H9 (cell line): ENCODE data around the gene CCDC88C. TPM values are rescaled to one million over a fixed set of nuclear protein-coding genes. Genes with fewer than 3 reads are reported as not detected.

ENCODE experiments used
- DNase-seq: peaks from one replicate; pipeline ENCODE4 v3.0.0-alpha.2; 2017
- H2AFZ ChIP-seq: one replicate; pipeline ENCODE4 v1.6.1; 2013; ENCODE audit warnings: mild to moderate bottlenecking, low read length, control low read depth, moderate library complexity
- H2AK5ac ChIP-seq: 2 replicates; pipeline ENCODE4 v1.6.1; 2013; ENCODE audit warnings: low read length, control low read depth, mixed read lengths; ENCODE audit not compliant: insufficient read length
- H2BK120ac ChIP-seq: one replicate; pipeline ENCODE4 v1.6.1; 2013; ENCODE audit warnings: low read depth, mild to moderate bottlenecking, low read length, control low read depth, inconsistent platforms; ENCODE audit not compliant: poor library complexity, severe bottlenecking
- H2BK12ac ChIP-seq: 2 replicates; pipeline ENCODE4 v1.6.1; 2013; ENCODE audit warnings: low read length, control low read depth, mixed read lengths, low read depth; ENCODE audit not compliant: insufficient read length
- H2BK15ac ChIP-seq: 2 replicates; pipeline ENCODE4 v1.6.1; 2013; ENCODE audit warnings: low read depth, low read length, control low read depth
- H2BK20ac ChIP-seq: one replicate; pipeline ENCODE4 v1.6.1; 2013; ENCODE audit warnings: low read depth, mild to moderate bottlenecking, low read length, control low read depth, inconsistent platforms; ENCODE audit not compliant: poor library complexity, severe bottlenecking
- H2BK5ac ChIP-seq: 2 replicates; pipeline ENCODE4 v1.6.1; 2013; ENCODE audit warnings: low read length, control low read depth, mixed read lengths; ENCODE audit not compliant: insufficient read length
- H3K14ac ChIP-seq: 2 replicates; pipeline ENCODE4 v1.6.1; 2013; ENCODE audit warnings: low read length, control low read depth; ENCODE audit not compliant: insufficient read depth
- H3K18ac ChIP-seq: 2 replicates; pipeline ENCODE4 v1.6.1; 2013; ENCODE audit warnings: low read depth, mild to moderate bottlenecking, mixed read lengths, low read length, control low read depth; ENCODE audit not compliant: insufficient read length
- H3K23ac ChIP-seq: 2 replicates; pipeline ENCODE4 v1.6.1; 2013; ENCODE audit warnings: low read length, control low read depth, mixed read lengths, low read depth; ENCODE audit not compliant: insufficient read length
- H3K23me2 ChIP-seq: 2 replicates; pipeline ENCODE4 v1.6.1; 2013; ENCODE audit warnings: low read depth, mild to moderate bottlenecking, mixed read lengths, low read length, control low read depth; ENCODE audit not compliant: insufficient read length, poor library complexity, severe bottlenecking
- H3K27ac ChIP-seq: 2 replicates; pipeline ENCODE4 v1.5.1; 2013; ENCODE audit warnings: low read length, control low read depth, mixed read lengths, low read depth; ENCODE audit not compliant: insufficient read length
- H3K27me3 ChIP-seq: 2 replicates; pipeline ENCODE4 v1.6.1; 2013; ENCODE audit warnings: low read length, control low read depth, inconsistent platforms; ENCODE audit not compliant: insufficient read depth
- H3K4ac ChIP-seq: 2 replicates; pipeline ENCODE4 v1.6.1; 2013; ENCODE audit warnings: low read depth, mild to moderate bottlenecking, control low read depth, inconsistent platforms, low read length, moderate library complexity
- H3K4me1 ChIP-seq: 2 replicates; pipeline ENCODE4 v1.6.1; 2013; ENCODE audit warnings: low read length, control low read depth, inconsistent platforms; ENCODE audit not compliant: insufficient read depth
- H3K4me2 ChIP-seq: 2 replicates; pipeline ENCODE4 v1.6.1; 2013; ENCODE audit warnings: low read length, control low read depth, mixed read lengths; ENCODE audit not compliant: insufficient read length, insufficient read depth
- H3K56ac ChIP-seq: 2 replicates; pipeline ENCODE4 v1.6.1; 2013; ENCODE audit warnings: low read depth, mild to moderate bottlenecking, mixed read lengths, low read length, control low read depth; ENCODE audit not compliant: insufficient read length
- H3K79me1 ChIP-seq: 2 replicates; pipeline ENCODE4 v1.6.1; 2013; ENCODE audit warnings: low read depth, mild to moderate bottlenecking, moderate library complexity, low read length, control low read depth, inconsistent platforms; ENCODE audit not compliant: insufficient read depth, poor library complexity, severe bottlenecking
- H3K79me2 ChIP-seq: 2 replicates; pipeline ENCODE4 v1.6.1; 2013; ENCODE audit warnings: low read length, control low read depth, inconsistent platforms; ENCODE audit not compliant: insufficient read depth
- H3K9ac ChIP-seq: 2 replicates; pipeline ENCODE4 v1.6.1; 2013; ENCODE audit warnings: low read length, control low read depth, mixed read lengths; ENCODE audit not compliant: insufficient read length; ENCODE audit errors: extremely low read depth
- H3K9me3 ChIP-seq: one replicate; pipeline ENCODE4 v1.6.1; 2013; ENCODE audit warnings: low read depth, low read length, inconsistent platforms; ENCODE audit not compliant: control insufficient read depth
- H3T11ph ChIP-seq: one replicate; pipeline ENCODE4 v1.6.1; 2013; ENCODE audit warnings: mild to moderate bottlenecking, low read length, control low read depth, inconsistent platforms
- H4K20me1 ChIP-seq: one replicate; pipeline ENCODE4 v1.6.1; 2013; ENCODE audit not compliant: control insufficient read depth, insufficient read length, insufficient read depth
- H4K5ac ChIP-seq: 2 replicates; pipeline ENCODE4 v1.6.1; 2013; ENCODE audit warnings: low read depth, mild to moderate bottlenecking, mixed read lengths, low read length, control low read depth; ENCODE audit not compliant: insufficient read length
- H4K8ac ChIP-seq: replicated peaks from 2 replicates; pipeline ENCODE4 v1.6.1; 2013; ENCODE audit warnings: low read length, control low read depth, mixed read lengths, low read depth; ENCODE audit not compliant: insufficient read length
- H4K91ac ChIP-seq: 2 replicates; pipeline ENCODE4 v1.6.1; 2013; ENCODE audit warnings: low read depth, mild to moderate bottlenecking, moderate library complexity, mixed read lengths, low read length, control low read depth; ENCODE audit not compliant: insufficient read length
- H3K27ac Mint-ChIP-seq, 3 experiments: 2 replicates in 2 of 3; 3 replicates in 1 of 3; pipeline ENCODE4 v1.8.0; 2020 to 2021; ENCODE audit warnings: mixed read lengths in 3 of 3, mild to moderate bottlenecking in 1 of 3, moderate library complexity in 1 of 3
- H3K27me3 Mint-ChIP-seq: 2 replicates; pipeline ENCODE4 v1.8.0; 2021; ENCODE audit warnings: low read depth, mild to moderate bottlenecking, moderate library complexity, mixed read lengths
- H3K36me3 Mint-ChIP-seq, 3 experiments: 2 replicates in 2 of 3; 3 replicates in 1 of 3; pipeline ENCODE4 v1.8.0; 2020 to 2021; ENCODE audit warnings: low read depth in 3 of 3, mixed read lengths in 3 of 3; ENCODE audit not compliant: insufficient read depth in 1 of 3
- H3K4me1 Mint-ChIP-seq, 2 experiments: 2 replicates each; pipeline ENCODE4 v1.8.0; 2020; ENCODE audit warnings: mixed read lengths in 2 of 2
- H3K4me3 Mint-ChIP-seq, 2 experiments: 2 replicates in 1 of 2; 3 replicates in 1 of 2; pipeline ENCODE4 v1.8.0; 2020 to 2021; ENCODE audit warnings: mild to moderate bottlenecking in 2 of 2, mixed read lengths in 2 of 2, moderate library complexity in 1 of 2
- H3K9me3 Mint-ChIP-seq, 2 experiments: 2 replicates in 1 of 2; 3 replicates in 1 of 2; pipeline ENCODE4 v1.8.0; 2020; ENCODE audit warnings: mild to moderate bottlenecking in 2 of 2, mixed read lengths in 2 of 2, moderate library complexity in 1 of 2
- CTCF ChIP-seq: fragments of 200-600 bp; sonication (generic); conservative IDR thresholded peaks from 3 replicates; pipeline ENCODE4 v1.8.0; 2021; ENCODE audit warnings: antibody characterized with exemption, mild to moderate bottlenecking
- WGBS: extraction: QIAGEN DNeasy Blood & Tissue Kit; methylation state at CpG from one replicate; pipeline ENCODE4 v1.1.7; 2013; ENCODE audit warnings: missing lambda C conversion rate, low lambda C conversion rate, mixed read lengths; ENCODE audit not compliant: insufficient read length; ENCODE audit errors: extremely low coverage; 5-methylcytosine and 5-hydroxymethylcytosine counted together
- total RNA-seq: library from RNA; stranded (reverse); gene quantifications from 2 replicates; pipeline ENCODE4 v1.2.1, GENCODE V29; 2021

Gene CCDC88C
- total RNA-seq, 1 experiment from 2014 or later, result 52.4 TPM

- H3K23ac ChIP-seq, result no peak overlapping the region
- peak overlapping the region in 2 of 3 experiments; percentile 58 to 83; a peak in 5 of 7 replicates for H3K27ac Mint-ChIP-seq
- H3T11ph ChIP-seq, result no peak overlapping the region
- peaks cover 5% of the 10 kb centered on the region; the same call in 1 of the 2 replicates for H3K79me2 ChIP-seq
- H3K4me1 Mint-ChIP-seq, result peaks cover 58 to 60% of the 10 kb centered on the region in 2 experiments
- H4K91ac ChIP-seq, result no peak overlapping the region
- H2BK12ac ChIP-seq, result no peak overlapping the region
- no peak overlapping the region for H3K4me2 ChIP-seq
- no peaks in the 10 kb centered on the region; the same call in 1 of the 2 replicates for H3K4me1 ChIP-seq
- no peak overlapping the region for H3K4me3 Mint-ChIP-seq
- H2BK15ac ChIP-seq, result no peak overlapping the region
- no peaks in the 10 kb centered on the region for H3K9me3 ChIP-seq
- H2AK5ac ChIP-seq, result no peak overlapping the region
- WGBS, result no CpG with 5 or more reads among the region's 19 CpGs
- H3K27me3 Mint-ChIP-seq, result no peaks in the 10 kb centered on the region
- H2BK5ac ChIP-seq, result no peak overlapping the region
- no peak overlapping the region for H3K14ac ChIP-seq
- H2AFZ ChIP-seq, result no peak overlapping the region
- no peak overlapping the region for H4K8ac ChIP-seq
- H3K23me2 ChIP-seq, result no peaks in the 10 kb centered on the region
- H3K9me3 Mint-ChIP-seq, result no peaks in the 10 kb centered on the region; a peak in 1 of 5 replicates
- H3K9ac ChIP-seq, result no peak overlapping the region
- TF ChIP-seq CTCF, result no peak
- H3K36me3 Mint-ChIP-seq, result no peaks in the 10 kb centered on the region
- no peak overlapping the region for H3K18ac ChIP-seq
- H3K27ac ChIP-seq, result no peak overlapping the region
- H4K20me1 ChIP-seq, result no peaks in the 10 kb centered on the region
- H3K79me1 ChIP-seq, result no peaks in the 10 kb centered on the region
- no peak overlapping the region for H2BK20ac ChIP-seq
- H4K5ac ChIP-seq, result no peak overlapping the region
- no peak for DNase-seq
- H3K56ac ChIP-seq, result no peak overlapping the region
- H3K4ac ChIP-seq, result no peak overlapping the region
- no peaks in the 10 kb centered on the region for H3K27me3 ChIP-seq
- H2BK120ac ChIP-seq, result no peak overlapping the region
Measured at GRCh38 chr14:91368776-91369416, 48.7 kb downstream of the CCDC88C start.
